OCI-LY7 (cell line): ENCODE data around the gene KAZN. TPM values are rescaled to one million over a fixed set of nuclear protein-coding genes. Genes with fewer than 3 reads are reported as not detected.

Source experiments
- BruUV-seq: library from RNA; stranded (reverse); fragments of 400-500 nt; replicated peaks from 2 replicates; lab custom pipeline; 2021; lab: Mats Ljungman, UMichigan
- CTCF ChIA-PET: fragments of 300-600 bp; sonication (Branson Sonifier 250); formaldehyde crosslinking; loops from one replicate; lab custom pipeline; 2022; ENCODE audit warnings: antibody characterized with exemption; ENCODE audit not compliant: unreplicated experiment; lab: Charles Lee
- POLR2A ChIA-PET: fragments of 300-600 bp; sonication (Branson Sonifier 250); formaldehyde crosslinking; loops from one replicate; lab custom pipeline; 2022; ENCODE audit warnings: antibody characterized with exemption; lab: Charles Lee
- DNase-seq: peaks from one replicate; pipeline ENCODE4 v3.0.0-alpha.2; 2015; ENCODE audit warnings: low spot score
- H2AFZ ChIP-seq: fragments of 200-600 bp; sonication (generic), shearing (Covaris generic); 2 replicates; pipeline ENCODE4 v1.6.1; 2014; ENCODE audit warnings: mild to moderate bottlenecking, antibody characterized with exemption, low read length, moderate library complexity
- H3K27ac ChIP-seq: fragments of 200-600 bp; sonication (generic); 2 replicates; pipeline ENCODE4 v1.5.1; 2014; ENCODE audit warnings: mixed run types, low read depth, mild to moderate bottlenecking, moderate library complexity, low read length, inconsistent platforms; ENCODE audit not compliant: poor library complexity, severe bottlenecking
- H3K36me3 ChIP-seq: fragments of 200-600 bp; sonication (generic); 2 replicates; pipeline ENCODE4 v1.6.1; 2014; ENCODE audit warnings: mild to moderate bottlenecking, antibody characterized with exemption, low read length, moderate library complexity, mixed read lengths; ENCODE audit not compliant: insufficient read depth
- H3K4me1 ChIP-seq: fragments of 200-600 bp; sonication (generic); 2 replicates; pipeline ENCODE4 v1.5.1; 2014; ENCODE audit warnings: mild to moderate bottlenecking, low read length; ENCODE audit not compliant: insufficient read depth, poor library complexity, severe bottlenecking
- H3K4me2 ChIP-seq: fragments of 200-600 bp; sonication (generic); 2 replicates; pipeline ENCODE4 v1.6.1; 2014; ENCODE audit warnings: mild to moderate bottlenecking, low read length
- H3K4me3 ChIP-seq: fragments of 200-600 bp; sonication (generic); 2 replicates; pipeline ENCODE4 v1.5.1; 2014; ENCODE audit warnings: mild to moderate bottlenecking, low read depth, low read length; ENCODE audit not compliant: poor library complexity, severe bottlenecking
- H3K79me2 ChIP-seq: fragments of 200-600 bp; sonication (generic); 2 replicates; pipeline ENCODE4 v1.6.1; 2016; ENCODE audit warnings: low read depth, mild to moderate bottlenecking, low read length, moderate library complexity, mixed read lengths; ENCODE audit not compliant: insufficient read depth
- H3K9me2 ChIP-seq: fragments of 200-600 bp; sonication (generic); 2 replicates; pipeline ENCODE4 v1.6.1; 2016; ENCODE audit warnings: mild to moderate bottlenecking, low read length, mixed read lengths; ENCODE audit not compliant: insufficient read depth
- H3K9me3 ChIP-seq: fragments of 200-600 bp; sonication (generic); 2 replicates; pipeline ENCODE4 v1.6.1; 2014; ENCODE audit warnings: mild to moderate bottlenecking, mixed run types, low read length, mixed read lengths
- H4K20me1 ChIP-seq: fragments of 200-600 bp; sonication (generic); 2 replicates; pipeline ENCODE4 v1.6.1; 2014; ENCODE audit warnings: mild to moderate bottlenecking, antibody characterized with exemption, low read length, moderate library complexity, mixed read lengths; ENCODE audit not compliant: insufficient read depth
- CTCF ChIP-seq: fragments of 200-600 bp; sonication (generic); conservative IDR thresholded peaks from 2 replicates; pipeline ENCODE4 v1.5.1; 2014; ENCODE audit warnings: mild to moderate bottlenecking, antibody characterized with exemption, low read length, moderate library complexity, mixed read lengths
- EZH2phosphoT487 ChIP-seq: fragments of 200-600 bp; sonication (generic); IDR thresholded peaks from 2 replicates; pipeline ENCODE4 v1.6.1; 2018; ENCODE audit warnings: low read depth, borderline replicate concordance, mild to moderate bottlenecking, mixed run types, antibody characterized with exemption, low read length, moderate library complexity, mixed read lengths
- intact Hi-C: fragments of 100-400 bp; cut with micrococcal nuclease; formaldehyde crosslinking; loops from one replicate; pipeline ENCODE4 v1.10.0; 2022; ENCODE audit not compliant: unreplicated experiment
- total RNA-seq, 2 experiments: library from RNA; depleted of rRNA in 1 of 2; stranded (reverse); fragments of >200 nt in 1 of 2; shearing (Covaris generic) in 1 of 2; gene quantifications; 2 replicates each; pipeline ENCODE4 v1.2.3, GENCODE V29; 2014 to 2022

KAZN gene
- total RNA-seq, 2 experiments from 2014 or later, result 0.40 to 2.4 TPM

DNA sequence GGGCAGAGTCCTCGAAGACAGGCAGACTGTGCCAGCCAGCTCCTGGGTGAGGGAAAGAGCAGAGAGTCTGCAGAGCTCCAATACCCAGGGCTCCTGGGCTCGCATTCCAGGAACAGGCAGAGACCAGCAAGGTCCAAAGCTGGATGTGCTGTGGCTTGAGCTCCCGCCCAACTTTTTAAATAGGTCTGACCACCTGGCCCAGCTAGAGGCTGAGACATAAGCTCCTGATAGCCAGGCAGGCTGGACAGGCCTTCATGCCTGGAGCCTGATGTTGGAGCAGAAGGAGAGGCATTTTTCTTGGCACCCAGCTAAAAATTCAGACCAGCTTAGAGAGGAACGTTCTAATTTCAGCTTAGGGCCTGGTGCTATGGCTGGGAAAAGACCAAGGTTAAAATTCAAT is 376.6 kb downstream of the KAZN start:
- BruUV-seq, result no TSS peak
- no peak for TF ChIP-seq CTCF
- TF ChIP-seq EZH2phosphoT487, result no peak

DNA sequence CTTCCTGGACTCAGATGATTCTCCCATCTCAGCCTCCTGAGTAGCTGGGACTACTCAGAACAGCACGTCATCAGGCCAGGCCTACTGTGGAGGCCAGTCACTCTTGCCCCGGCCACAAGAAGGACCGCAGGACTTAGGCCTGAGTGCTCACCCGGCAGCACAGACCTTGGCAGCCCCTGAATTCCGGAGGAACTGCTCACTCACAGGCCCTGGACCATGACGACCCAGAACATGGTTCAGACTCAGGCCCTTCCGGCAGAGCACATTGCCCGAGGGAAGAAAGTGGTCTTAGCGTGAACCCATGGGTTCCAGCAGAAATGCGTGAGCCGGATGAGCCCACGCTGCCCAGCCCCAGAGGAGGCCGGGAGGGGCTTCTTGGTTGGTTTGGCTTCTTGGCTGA is 377.8 kb downstream of the KAZN start:
- no peak overlapping the region for H3K27ac ChIP-seq
- no TSS peak for BruUV-seq
- H2AFZ ChIP-seq, result no peak overlapping the region
- intact Hi-C loops, result no loop called here
- no peaks in the 10 kb centered on the region for H4K20me1 ChIP-seq
- no peak for TF ChIP-seq EZH2phosphoT487
- TF ChIP-seq CTCF, result no peak
- no peaks in the 10 kb centered on the region for H3K9me2 ChIP-seq
- DNase-seq, result no peak
- no peaks in the 10 kb centered on the region for H3K36me3 ChIP-seq
- POLR2A ChIA-PET, result no interaction called here
- H3K4me1 ChIP-seq, result no peaks in the 10 kb centered on the region
- H3K4me3 ChIP-seq, result no peak overlapping the region
- no peaks in the 10 kb centered on the region for H3K79me2 ChIP-seq
- no peak overlapping the region for H3K4me2 ChIP-seq
- CTCF ChIA-PET, result no interaction called here
- H3K9me3 ChIP-seq, result no peaks in the 10 kb centered on the region

More for the DNA sequence above, 376.6 kb downstream of the KAZN start:
- Histone ChIP-seq H3K79me2 (no peaks in the 10 kb centered on the region), H3K36me3 (no peaks in the 10 kb centered on the region), H3K27ac (no peak overlapping the region), H3K9me3 (no peaks in the 10 kb centered on the region), H3K4me3 (no peak overlapping the region), H3K4me1 (no peaks in the 10 kb centered on the region), H4K20me1 (no peaks in the 10 kb centered on the region), H3K4me2 (no peak overlapping the region), H3K9me2 (no peaks in the 10 kb centered on the region), H2AFZ (no peak overlapping the region)
- ChIA-PET POLR2A (interaction anchor here (0.7 kb wide), 1 partner anchor 1612 kb away, joined by 6 read pairs; no protein-coding TSS in a partner anchor), CTCF (no interaction called here)
- DNase-seq, result no peak
- intact Hi-C loops, result no loop called here

DNA sequence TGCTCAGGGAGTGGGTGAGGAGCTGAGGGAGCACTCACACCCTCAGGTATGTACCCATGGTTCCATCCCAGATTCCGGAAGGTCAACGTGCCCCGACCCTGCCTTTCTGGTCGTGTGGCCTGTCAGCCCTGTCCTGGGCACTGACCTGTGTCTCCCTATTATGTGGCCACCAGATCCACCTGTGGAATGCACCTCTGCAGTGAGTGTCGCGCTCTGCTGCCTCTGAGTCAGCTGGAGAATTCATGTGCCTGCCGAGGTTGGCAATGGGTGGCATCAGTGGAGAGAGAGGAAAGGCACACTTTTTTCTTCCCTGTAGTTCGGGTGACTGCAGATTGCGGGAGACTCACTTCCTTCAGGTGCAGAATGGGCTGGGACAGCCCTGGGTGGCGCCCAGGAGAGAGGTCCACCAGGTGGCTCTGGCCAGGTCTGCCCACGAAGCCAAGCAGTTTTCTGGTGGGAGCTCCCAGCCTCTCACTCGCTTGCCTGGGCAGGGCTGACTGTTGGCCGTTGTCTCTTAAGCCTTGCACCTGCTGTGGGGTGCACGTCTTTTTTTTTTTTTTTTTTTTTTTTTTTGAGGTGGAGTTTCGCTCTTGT is 378.9 kb downstream of the KAZN start:
- DNase-seq, result no peak
- H3K9me3 ChIP-seq, result no peaks in the 10 kb centered on the region
- no peaks in the 10 kb centered on the region for H4K20me1 ChIP-seq
- H3K79me2 ChIP-seq, result no peaks in the 10 kb centered on the region
- no peaks in the 10 kb centered on the region for H3K9me2 ChIP-seq
- no peaks in the 10 kb centered on the region for H3K36me3 ChIP-seq
- no peak overlapping the region for H2AFZ ChIP-seq
- intact Hi-C loops, result no loop called here
- H3K4me2 ChIP-seq, result no peak overlapping the region
- ChIA-PET POLR2A (no interaction called here), CTCF (no interaction called here)
- no peaks in the 10 kb centered on the region for H3K4me1 ChIP-seq
- no peak overlapping the region for H3K4me3 ChIP-seq
- H3K27ac ChIP-seq, result no peak overlapping the region
- BruUV-seq, result no TSS peak
- TF ChIP-seq CTCF, result no peak
